AG04449 (cell line): ENCODE results near the gene MAP1LC3B2.
A peak's percentile ranks its signal among the peaks of the same experiment; 100 is the strongest.

Experiments
- CTCF ChIA-PET: fragments of 350-600 bp; formaldehyde crosslinking; extraction: SDS; loops from one replicate; lab custom pipeline; 2021; ENCODE audit warnings: antibody characterized with exemption; lab: Yijun Ruan, JAX
- POLR2A ChIA-PET: fragments of 400-600, 350-600 bp; formaldehyde crosslinking; extraction: SDS; loops from one replicate; lab custom pipeline; 2020; ENCODE audit warnings: antibody characterized with exemption, inconsistent platforms; lab: Yijun Ruan, JAX
- DNase-seq: peaks from one replicate; pipeline ENCODE4 v3.0.0-alpha.2; 2010; ENCODE audit warnings: low read depth, low spot score
- H3K4me3 ChIP-seq: 2 replicates; pipeline ENCODE4 v1.5.1; 2011; ENCODE audit warnings: low read depth, mild to moderate bottlenecking, control low read depth, low read length
- TF ChIP-seq, protein P1 (sequence below): IDR thresholded peaks from one replicate; pipeline ENCODE4 v1.5.1; 2011; ENCODE audit warnings: mild to moderate bottlenecking, moderate library complexity, low read length, control low read depth, inconsistent platforms; ENCODE audit not compliant: insufficient read depth; ENCODE audit errors: missing control alignments

Gene MAP1LC3B2

DNA sequence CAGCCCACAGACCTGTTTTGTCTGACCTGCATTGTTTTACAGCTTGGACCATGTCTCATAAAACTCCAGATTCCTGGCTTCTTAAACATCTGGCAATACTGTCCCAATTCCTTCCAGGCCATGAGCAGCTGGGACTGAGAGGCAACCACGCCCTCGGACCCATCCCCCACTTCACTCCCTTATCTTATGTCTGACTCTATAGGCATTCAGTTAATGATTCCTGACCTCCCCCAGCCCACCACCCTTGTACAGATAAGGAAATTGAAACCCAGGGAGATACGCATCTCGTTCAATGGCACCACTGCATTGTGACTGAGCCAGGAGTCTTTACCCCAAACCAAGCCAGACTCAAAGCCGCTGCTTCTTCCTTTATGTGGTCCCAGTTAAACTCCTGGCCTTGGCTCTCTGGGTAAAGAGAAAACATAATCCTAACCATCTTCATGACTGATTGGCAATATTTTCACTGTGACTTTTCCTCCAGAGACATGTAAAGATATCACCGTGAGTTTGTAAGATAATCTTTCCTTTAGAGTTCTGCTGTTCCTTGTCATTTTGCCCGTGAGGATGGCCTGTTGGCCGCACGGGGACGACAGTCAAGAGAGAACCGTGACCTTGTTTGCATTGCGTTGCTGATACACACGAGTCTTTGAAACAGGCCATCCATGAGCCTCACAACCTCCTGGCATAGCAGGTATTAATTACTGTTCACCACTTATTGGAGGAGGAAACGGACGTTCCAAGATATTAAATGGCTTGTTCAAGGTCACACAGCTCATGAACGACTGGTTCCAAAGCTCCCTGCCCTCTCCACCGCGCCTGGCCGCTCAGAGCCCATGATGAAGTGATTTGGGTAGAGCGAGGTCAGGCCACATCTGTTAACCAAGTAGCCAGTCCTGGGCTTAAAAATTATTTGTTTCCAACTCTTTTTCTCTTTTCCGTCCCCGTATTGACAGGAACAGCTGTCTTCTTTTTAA is 39.4 kb downstream of the MAP1LC3B2 start:
- DNase-seq: no peak
- ChIA-PET CTCF (interaction anchor here (0.6 to 4.2 kb wide), 12 partner anchors 12 to 601 kb away, joined by 3 to 37 read pairs (median 4); partner anchors contain the start of gene MED13L), POLR2A (no interaction called here)
- no peak overlapping the region for H3K4me3 ChIP-seq
- TF ChIP-seq, protein P1, sequence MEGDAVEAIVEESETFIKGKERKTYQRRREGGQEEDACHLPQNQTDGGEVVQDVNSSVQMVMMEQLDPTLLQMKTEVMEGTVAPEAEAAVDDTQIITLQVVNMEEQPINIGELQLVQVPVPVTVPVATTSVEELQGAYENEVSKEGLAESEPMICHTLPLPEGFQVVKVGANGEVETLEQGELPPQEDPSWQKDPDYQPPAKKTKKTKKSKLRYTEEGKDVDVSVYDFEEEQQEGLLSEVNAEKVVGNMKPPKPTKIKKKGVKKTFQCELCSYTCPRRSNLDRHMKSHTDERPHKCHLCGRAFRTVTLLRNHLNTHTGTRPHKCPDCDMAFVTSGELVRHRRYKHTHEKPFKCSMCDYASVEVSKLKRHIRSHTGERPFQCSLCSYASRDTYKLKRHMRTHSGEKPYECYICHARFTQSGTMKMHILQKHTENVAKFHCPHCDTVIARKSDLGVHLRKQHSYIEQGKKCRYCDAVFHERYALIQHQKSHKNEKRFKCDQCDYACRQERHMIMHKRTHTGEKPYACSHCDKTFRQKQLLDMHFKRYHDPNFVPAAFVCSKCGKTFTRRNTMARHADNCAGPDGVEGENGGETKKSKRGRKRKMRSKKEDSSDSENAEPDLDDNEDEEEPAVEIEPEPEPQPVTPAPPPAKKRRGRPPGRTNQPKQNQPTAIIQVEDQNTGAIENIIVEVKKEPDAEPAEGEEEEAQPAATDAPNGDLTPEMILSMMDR: no peak

DNA sequence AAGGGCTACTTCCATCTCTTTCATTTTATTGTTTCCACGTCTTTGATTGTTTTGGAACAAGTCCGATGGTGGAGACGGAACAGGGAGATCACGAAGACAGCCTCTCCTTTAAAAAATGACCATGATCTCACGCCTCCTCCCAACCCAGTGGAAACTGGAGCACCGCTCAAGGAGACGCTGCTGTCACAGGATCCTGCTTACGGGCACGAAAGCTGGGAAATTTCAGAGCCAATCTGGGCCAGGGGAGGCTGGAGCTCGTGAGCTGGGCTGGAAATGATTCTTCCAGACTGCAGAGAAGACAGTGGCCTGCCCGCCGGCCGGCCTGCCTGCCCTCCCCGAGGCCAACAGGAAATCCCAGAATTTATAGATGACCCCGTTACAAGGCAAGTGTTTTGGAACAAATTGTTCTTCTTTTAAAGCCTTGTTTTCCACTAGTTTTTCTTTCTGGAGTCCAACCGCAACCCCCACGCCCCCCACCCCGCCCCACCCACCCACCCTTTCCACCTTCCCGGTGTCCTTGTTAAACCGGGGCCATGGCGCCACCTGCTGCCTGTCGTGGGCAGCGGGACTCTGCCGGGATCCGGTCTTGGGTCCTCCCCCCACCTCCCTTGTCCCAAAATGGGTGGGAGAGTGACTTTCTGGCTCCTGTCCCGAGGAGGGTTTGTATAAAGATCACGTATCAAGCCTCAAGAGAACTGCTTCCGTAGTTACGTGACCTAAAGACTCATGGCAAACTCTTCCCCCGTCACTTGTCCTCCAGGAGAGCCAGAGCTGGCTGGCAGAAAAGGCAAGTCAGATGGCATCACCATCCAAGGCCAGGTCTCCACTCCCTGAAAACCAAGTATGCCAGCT is 40.3 kb downstream of the MAP1LC3B2 start:
- ChIA-PET POLR2A (no interaction called here), CTCF (interaction anchor here (0.7 to 4.2 kb wide), 24 partner anchors 9 to 617 kb away, joined by 3 to 37 read pairs (median 4); partner anchors contain the start of gene MED13L)
- TF ChIP-seq, protein P1: peak; percentile 80
- H3K4me3 ChIP-seq: peak overlapping the region; percentile 36
- no peak for DNase-seq

DNA sequence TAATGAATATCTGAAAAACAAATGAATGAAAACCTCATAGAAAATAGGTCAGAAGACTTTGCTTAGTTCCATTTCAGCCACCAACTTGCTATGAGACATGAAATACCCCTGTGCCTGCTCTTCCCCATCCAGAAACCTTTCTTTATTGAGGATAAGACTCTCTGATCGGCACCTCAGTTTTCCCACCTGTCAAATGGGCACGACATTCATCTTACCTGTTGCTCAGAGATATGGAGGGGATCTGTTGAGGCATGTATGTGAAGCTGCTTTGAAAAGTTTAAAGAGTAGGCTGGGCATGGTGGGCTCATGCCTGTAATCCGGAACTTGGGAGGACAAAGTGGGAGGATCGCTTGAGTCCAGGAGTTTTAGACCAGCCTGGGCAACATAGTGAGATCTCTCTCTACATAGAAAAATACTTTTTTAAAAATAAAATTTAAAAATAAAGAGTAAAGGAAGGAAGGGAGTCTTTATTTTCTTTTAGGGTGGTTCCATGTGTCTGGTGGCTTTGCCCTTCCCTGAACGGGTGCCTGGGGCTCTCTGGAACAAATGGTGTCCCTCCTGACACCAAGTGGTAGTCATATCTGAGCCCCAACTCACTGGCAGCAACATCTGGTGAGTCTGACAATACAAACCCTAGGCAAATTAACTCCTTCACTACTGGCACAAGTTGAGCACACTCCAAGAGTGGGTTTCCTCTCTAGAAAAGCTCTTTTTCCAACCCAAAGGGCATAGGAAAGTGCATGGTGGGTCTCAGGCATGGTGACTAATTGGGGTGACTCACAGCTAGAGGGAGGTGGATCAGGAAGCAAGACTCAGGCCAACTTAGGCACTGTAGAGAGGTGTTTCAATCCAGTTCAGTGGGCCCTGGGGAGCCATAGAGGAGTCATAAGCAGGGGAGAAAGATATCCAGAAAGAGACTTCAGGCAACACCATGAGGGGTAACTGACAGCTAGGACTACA is 42.1 kb downstream of the MAP1LC3B2 start:
- no peak for DNase-seq
- CTCF ChIA-PET: interaction anchor here (0.5 to 4.2 kb wide), 17 partner anchors 10 to 1247 kb away, joined by 3 to 37 read pairs (median 3); partner anchors contain the start of gene MED13L
- TF ChIP-seq, protein P1: no peak
- no peak overlapping the region for H3K4me3 ChIP-seq
- POLR2A ChIA-PET: interaction anchor here (0.6 kb wide), 1 partner anchor 76 kb away, joined by 3 read pairs; no protein-coding TSS in a partner anchor

DNA sequence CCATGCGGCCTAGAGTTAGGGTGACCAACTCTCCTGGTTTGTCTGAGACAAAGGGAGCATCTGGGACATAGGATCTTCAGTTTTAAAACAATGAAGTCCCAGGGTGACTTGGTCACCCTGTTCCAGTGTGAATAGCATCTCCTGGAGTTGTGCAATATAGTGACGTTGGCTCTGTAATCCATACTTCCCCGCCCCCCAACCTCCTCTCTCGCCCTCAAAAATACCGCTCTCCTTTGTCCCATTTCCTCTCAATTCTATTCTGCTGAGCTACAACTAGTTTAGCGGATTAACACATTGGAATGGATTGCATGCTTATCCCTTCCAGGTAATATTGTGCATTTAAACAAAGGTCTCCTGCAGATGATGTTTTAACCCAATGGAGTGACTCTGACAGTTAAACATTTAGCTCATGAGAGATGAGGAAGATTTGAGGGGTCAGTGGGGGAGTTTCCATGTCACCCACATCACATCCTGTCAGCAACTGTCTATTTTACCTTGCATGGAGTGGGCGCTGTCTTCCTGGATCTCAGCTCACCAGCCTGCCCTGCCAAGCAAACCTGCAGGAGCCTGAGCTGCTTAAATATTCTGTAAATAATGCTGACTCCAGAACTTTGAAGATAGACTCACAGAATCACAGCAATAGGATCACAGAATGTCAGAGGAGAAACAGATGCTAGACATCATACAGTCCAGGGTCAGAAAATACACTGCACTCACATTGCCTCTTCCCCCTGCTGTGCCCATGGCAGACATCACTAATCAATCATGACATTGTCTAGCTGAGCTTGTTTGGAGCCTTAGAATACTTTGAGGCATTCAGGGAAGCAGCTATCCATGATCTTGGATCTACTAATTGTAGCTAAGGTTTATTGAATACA is 43.0 kb downstream of the MAP1LC3B2 start:
- no peak for DNase-seq
- ChIA-PET CTCF (interaction anchor here (0.5 to 4.2 kb wide), 7 partner anchors 10 to 1246 kb away, joined by 3 to 37 read pairs (median 3); no protein-coding TSS in a partner anchor), POLR2A (no interaction called here)
- TF ChIP-seq, protein P1: no peak
- H3K4me3 ChIP-seq: no peak overlapping the region
